GM18505 (cell line): ENCODE results near the gene KDM4C.

Source experiments
- ATAC-seq: cut with Tn5 transposase; IDR thresholded peaks from one replicate; pipeline ENCODE4 v1.9.1; 2021; ENCODE audit not compliant: unreplicated experiment
- POLR2A ChIP-seq: IDR thresholded peaks from 4 replicates; pipeline ENCODE4 v1.6.1; 2011; ENCODE audit warnings: borderline replicate concordance; ENCODE audit not compliant: insufficient read depth, insufficient read length; ENCODE audit errors: extremely low read depth

Gene KDM4C

DNA sequence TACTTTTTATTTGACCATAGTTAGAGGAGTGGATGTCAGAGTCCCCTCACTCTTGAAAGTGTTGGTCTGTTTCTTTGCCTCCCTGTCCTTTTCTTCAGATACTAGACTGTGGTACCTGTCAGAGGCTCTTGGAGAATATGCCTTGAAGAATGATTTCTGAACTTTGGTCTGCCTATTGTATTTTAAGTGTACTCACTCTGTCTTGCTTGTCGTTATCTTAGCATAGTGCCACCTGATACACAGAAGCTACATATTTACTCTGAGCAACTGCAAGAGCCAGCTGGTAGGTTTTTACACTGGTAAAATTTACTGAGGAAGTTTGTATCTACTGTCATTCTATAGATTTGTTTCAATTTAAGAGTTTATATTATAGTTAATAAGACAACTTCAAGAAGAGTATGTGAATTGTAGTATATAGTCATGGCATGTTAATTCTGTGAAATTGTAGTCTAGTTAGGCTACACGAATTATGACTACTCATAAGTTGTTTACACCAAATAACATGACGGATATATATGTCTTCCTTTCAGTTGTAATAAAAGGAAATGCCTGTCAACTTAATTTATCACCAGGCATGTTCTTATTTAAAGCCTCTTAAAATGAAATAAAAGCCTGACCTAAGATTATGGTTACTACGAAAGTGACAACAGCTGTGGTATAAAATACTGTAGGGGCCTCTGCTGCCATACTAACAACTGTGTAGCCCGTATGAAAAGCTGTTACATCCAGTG is 201.7 kb downstream of the KDM4C start:
- no peak for ATAC-seq
- TF ChIP-seq POLR2A = no peak

DNA sequence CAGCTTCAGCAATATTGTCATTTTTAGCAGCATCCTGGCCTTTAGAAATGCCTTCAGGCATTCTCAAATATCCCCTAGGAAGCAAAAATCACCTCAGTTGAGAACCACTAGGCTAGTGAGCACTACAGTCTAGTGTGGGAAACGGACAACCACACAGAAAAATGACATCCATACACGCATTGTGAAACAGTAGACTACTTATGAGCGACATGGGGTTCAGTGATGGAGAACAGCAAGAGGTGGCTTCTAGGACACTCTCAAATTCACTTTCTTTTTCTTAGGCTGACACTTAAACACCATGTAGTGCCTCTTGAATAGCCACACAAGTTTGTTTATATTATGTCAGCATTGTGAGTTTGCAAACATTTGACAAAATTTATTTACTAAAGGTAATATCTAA is 203.0 kb downstream of the KDM4C start:
- no peak for TF ChIP-seq POLR2A
- peak; percentile 58 for ATAC-seq

DNA sequence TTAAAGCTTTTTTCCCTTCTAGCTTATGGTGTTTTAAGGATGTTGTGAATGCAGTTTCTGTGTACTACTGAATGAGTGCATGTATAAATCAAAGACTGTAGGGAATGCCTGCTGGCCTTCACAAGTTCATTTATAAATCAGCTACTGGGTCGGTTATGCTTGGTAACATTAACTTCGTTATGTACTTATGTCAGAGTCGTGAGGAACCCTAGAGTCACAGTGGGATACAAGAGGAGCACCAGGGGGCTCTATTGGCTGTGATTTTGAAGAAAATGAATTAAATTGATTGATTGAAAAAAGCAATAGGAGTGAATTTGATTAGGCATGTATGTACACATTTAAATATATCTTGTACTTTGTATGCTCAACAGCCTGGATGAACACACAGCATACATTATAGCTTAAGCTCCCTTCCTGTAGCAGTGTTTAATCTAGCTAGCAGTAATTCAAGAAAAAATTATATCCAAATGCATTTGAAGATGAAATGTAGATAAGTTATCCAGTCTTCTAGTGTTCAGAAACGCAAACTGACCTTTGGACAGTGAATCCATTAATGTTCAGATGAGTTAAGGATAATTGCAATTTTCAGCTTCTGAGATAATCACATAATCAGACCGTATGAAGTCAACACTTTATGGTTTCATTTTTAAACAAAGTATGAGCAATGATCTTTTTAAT is 204.2 kb downstream of the KDM4C start:
- TF ChIP-seq POLR2A = no peak
- ATAC-seq = no peak

- TF ChIP-seq POLR2A = no peak
Measured at GRCh38 chr9:6965566-6965965, 207.8 kb downstream of the KDM4C start.

DNA sequence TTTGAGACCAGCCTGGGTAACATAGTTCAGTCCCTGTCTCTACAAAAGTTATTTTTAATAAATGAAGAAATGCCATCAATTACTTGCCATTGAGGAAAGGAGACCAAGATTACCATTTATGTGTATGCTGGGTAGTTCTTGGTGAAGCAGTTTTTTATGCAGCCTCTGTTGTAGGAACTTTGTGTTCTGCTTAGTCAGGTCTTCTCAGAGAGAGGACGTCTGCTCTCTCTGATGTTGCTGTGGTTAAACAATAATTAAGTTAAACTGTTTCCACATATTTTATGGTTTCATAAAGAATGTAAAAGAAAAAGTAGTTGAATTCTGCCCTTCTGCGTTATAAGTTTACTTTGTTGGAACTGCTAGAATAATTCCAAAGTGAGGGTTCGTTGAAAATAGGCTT is 210.5 kb downstream of the KDM4C start:
- TF ChIP-seq POLR2A = no peak
- no peak for ATAC-seq

More at GRCh38 chr9:6965566-6965965, 207.8 kb downstream of the KDM4C start:
- ATAC-seq = no peak

DNA sequence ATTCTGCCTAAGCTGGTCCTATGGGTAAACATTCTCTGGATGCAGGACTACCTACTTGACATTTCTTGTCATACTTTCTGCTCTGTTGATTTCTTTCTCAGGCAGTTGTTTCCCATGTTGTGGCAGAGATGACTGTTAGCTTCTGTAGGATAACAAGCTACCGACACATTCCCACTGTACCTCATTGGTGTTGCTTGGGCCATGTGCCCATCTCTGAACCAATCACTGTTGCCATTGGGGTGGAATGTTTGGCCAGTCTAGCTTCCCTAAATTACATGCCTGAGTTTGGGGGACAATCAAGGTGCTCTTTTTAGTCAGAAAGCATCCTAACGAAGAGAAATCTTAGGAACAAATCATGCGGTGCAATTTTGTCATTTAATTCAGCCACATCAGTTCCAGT is 212.0 kb downstream of the KDM4C start:
- ATAC-seq = no peak
- no peak for TF ChIP-seq POLR2A

GRCh38 chr9:6973089-6973488 is 215.3 kb downstream of the KDM4C start:
- TF ChIP-seq POLR2A = no peak
- no peak for ATAC-seq

DNA sequence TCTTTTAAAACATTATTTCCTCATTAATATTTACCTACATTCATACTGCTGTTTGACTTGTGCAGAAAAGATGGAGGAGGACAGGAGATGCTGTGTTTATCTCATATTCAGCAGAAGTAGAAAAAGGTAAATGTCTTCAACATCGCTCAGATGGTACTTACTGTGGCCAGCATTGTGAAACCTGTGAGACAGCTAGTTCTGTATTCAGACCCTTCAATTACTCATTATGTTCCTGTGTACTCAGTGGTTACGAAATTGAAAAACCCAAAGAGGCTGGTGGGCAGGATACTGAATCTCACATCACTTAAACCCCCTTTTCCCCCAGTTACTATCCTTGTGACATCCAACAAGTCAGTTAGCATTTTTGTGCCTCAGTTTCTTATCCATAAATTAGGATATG is 216.0 kb downstream of the KDM4C start:
- ATAC-seq = peak; percentile 99
- no peak for TF ChIP-seq POLR2A

DNA sequence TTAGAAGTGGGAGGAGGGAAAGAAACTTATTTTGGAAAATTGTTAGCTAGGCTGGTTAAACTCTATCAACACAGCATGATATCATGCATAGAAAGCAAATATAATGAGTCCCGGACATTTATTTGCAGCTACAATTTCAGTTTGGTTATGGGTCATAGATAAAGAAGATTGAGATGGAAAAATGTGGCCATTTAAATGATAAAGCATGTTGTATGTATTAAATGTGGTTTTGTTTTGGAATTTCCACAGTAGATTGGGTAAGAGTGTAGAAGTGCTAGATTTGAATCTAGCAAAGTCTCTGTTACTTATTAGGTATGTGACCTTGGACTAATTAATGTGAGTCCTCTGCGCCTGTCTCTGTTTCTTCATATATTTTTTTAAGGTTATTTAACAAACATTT is 217.4 kb downstream of the KDM4C start:
- ATAC-seq = no peak
- TF ChIP-seq POLR2A = no peak

- ATAC-seq = no peak
- TF ChIP-seq POLR2A = no peak
Measured at GRCh38 chr9:6977761-6978160, 220.0 kb downstream of the KDM4C start.

DNA sequence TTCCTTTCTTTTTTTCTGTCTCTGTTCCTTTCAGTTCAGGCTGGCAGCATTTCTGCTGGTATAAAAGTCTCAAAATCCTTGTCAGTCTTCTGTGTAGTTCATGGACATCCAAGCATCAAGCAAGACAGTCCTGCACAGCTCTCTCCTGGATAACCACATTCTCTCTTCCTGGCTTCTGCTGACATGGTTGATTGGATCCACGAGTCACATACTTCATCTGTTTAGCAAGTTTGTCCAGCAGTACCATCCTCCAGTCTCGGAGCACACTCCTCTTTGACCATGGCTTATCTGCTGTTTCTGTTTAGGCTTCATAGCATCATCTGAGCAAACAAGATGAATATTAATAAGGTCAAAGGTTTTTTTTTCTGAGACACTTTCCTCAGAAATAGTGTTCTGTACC is 220.8 kb downstream of the KDM4C start:
- no peak for ATAC-seq
- TF ChIP-seq POLR2A = no peak

DNA sequence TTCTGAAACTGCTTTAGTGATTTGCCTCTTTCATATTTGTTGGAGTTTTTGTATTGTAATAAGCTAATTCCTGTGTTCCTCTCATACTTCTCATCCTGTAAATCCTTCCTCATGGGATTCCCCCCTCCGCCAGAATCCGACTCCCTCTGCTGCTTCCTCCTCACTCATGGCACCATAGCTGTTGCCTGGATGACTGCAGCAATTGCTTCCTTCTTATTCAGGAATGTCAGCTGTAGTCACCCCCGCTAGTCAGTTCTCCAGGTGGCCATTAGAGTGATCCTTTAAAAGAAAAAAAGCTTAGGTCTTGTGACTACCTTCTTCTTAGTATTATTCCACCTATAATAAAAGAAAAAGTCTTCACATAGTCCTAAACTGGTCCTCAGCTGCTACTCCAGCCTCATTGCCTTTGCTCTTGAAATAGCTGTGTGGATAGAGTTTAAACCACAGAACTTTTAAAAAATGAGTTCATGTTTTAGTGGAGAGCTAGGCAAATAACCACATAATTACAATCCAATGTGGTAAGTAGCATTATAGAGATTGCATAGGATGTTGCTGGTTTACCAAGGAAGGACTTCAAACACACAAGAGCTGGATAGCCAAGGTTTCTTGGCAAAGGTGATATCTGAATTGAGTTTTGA is 227.3 kb downstream of the KDM4C start:
- ATAC-seq = no peak
- TF ChIP-seq POLR2A = no peak

- TF ChIP-seq POLR2A = no peak
- no peak for ATAC-seq
Measured at GRCh38 chr9:6986141-6986815, 228.5 kb downstream of the KDM4C start.

GRCh38 chr9:6987381-6987780 is 229.6 kb downstream of the KDM4C start:
- ATAC-seq = no peak
- no peak for TF ChIP-seq POLR2A

- ATAC-seq = no peak
- TF ChIP-seq POLR2A = no peak
Measured at GRCh38 chr9:6991418-6991817, 233.6 kb downstream of the KDM4C start.
